ENCODE data around the gene GPR153.
A peak's percentile ranks its signal among the peaks of the same experiment; 100 is the strongest.

Gene GPR153

GRCh38 chr1:6303397-6304012 is 42.6 kb upstream of the GPR153 start:
- Histone ChIP-seq H3K36me3 (replicated peaks) (no peaks in the 10 kb centered on the region), H3K27ac (no peak overlapping the region), H3K27me3 (replicated peaks) (no peaks in the 10 kb centered on the region), H3K4me3 (ENCODE audit: low read depth, low read length) (no peak overlapping the region)
- in situ Hi-C loops (cut with HindIII; ENCODE audit: low pct_ligation_motif_present, low sequenced_read_pairs): no loop called here
- DNase-seq: no peak
- TF ChIP-seq CTCF (IDR thresholded peaks at IDR 0.05; ENCODE audit: low read depth, low read length, missing control alignments): no peak

GRCh38 chr1:6302568-6302967 is 41.7 kb upstream of the GPR153 start:
- H3K27me3 ChIP-seq (replicated peaks): no peaks in the 10 kb centered on the region
- H3K27ac ChIP-seq: no peak overlapping the region
- H3K4me3 ChIP-seq (ENCODE audit: low read depth, low read length): no peak overlapping the region
- in situ Hi-C loops (cut with HindIII; ENCODE audit: low pct_ligation_motif_present, low sequenced_read_pairs): no loop called here
- no peak for TF ChIP-seq CTCF (IDR thresholded peaks at IDR 0.05; ENCODE audit: low read depth, low read length, missing control alignments)
- no peaks in the 10 kb centered on the region for H3K36me3 ChIP-seq (replicated peaks)
- DNase-seq: no peak

GRCh38 chr1:6301526-6301925 is 40.6 kb upstream of the GPR153 start:
- H3K27me3 ChIP-seq (replicated peaks): no peaks in the 10 kb centered on the region
- no peaks in the 10 kb centered on the region for H3K36me3 ChIP-seq (replicated peaks)
- DNase-seq: no peak
- H3K27ac ChIP-seq: no peak overlapping the region
- H3K4me3 ChIP-seq (ENCODE audit: low read depth, low read length): no peak overlapping the region
- no peak for TF ChIP-seq CTCF (IDR thresholded peaks at IDR 0.05; ENCODE audit: low read depth, low read length, missing control alignments)
- in situ Hi-C loops (cut with HindIII; ENCODE audit: low pct_ligation_motif_present, low sequenced_read_pairs): no loop called here

- Histone ChIP-seq H3K27me3 (replicated peaks) (no peaks in the 10 kb centered on the region), H3K27ac (no peak overlapping the region), H3K36me3 (replicated peaks) (no peaks in the 10 kb centered on the region), H3K4me3 (ENCODE audit: low read depth, low read length) (no peak overlapping the region)
- peak; percentile 28 for DNase-seq
- TF ChIP-seq CTCF (IDR thresholded peaks at IDR 0.05; ENCODE audit: low read depth, low read length, missing control alignments): no peak
- in situ Hi-C loops (cut with HindIII; ENCODE audit: low pct_ligation_motif_present, low sequenced_read_pairs): no loop called here
Measured at GRCh38 chr1:6300342-6301048, 39.6 kb upstream of the GPR153 start.

- TF ChIP-seq CTCF (IDR thresholded peaks at IDR 0.05; ENCODE audit: low read depth, low read length, missing control alignments): no peak
- H3K36me3 ChIP-seq (replicated peaks): no peaks in the 10 kb centered on the region
- DNase-seq: no peak
- H3K4me3 ChIP-seq (ENCODE audit: low read depth, low read length): no peak overlapping the region
- no peak overlapping the region for H3K27ac ChIP-seq
- in situ Hi-C loops (cut with HindIII; ENCODE audit: low pct_ligation_motif_present, low sequenced_read_pairs): no loop called here
- H3K27me3 ChIP-seq (replicated peaks): no peaks in the 10 kb centered on the region
Measured at GRCh38 chr1:6299557-6300165, 38.8 kb upstream of the GPR153 start.

Measured in brain microvascular endothelial cell (primary cell).